HepG2 (cell line): ENCODE measurements around the gene BET1.

Experiments
- MAFF ChIP-seq: IDR thresholded peaks from 2 replicates; pipeline ENCODE4 v1.6.1; 2011; ENCODE audit warnings: low read depth, low read length, improper control_type of control experiment
- NFE2L1 ChIP-seq: sonication (generic); formaldehyde crosslinking; IDR thresholded peaks from 2 replicates; pipeline ENCODE4 v1.4.0; 2020; ENCODE audit warnings: missing genetic modification reagents, mild to moderate bottlenecking, borderline replicate concordance
- PAF1 ChIP-seq: IDR thresholded peaks from 2 replicates; pipeline ENCODE4 v1.6.1; 2016; ENCODE audit warnings: missing genetic modification reagents, missing compliant biosample characterization
- POGZ ChIP-seq: sonication (generic); formaldehyde crosslinking; IDR thresholded peaks from 2 replicates; pipeline ENCODE4 v1.4.0; 2020; ENCODE audit warnings: mild to moderate bottlenecking, missing genetic modification reagents
- REST ChIP-seq, 2 experiments: IDR thresholded peaks; 2 replicates each; pipeline ENCODE4 v1.6.1; 2011 to 2012; ENCODE audit warnings: low read length in 2 of 2, borderline replicate concordance in 1 of 2, low read depth in 1 of 2, mild to moderate bottlenecking in 1 of 2, moderate library complexity in 1 of 2
- STAT6 ChIP-seq: sonication (generic); formaldehyde crosslinking; IDR thresholded peaks from 2 replicates; pipeline ENCODE4 v1.4.0; 2020; ENCODE audit warnings: missing genetic modification reagents, mild to moderate bottlenecking, borderline replicate concordance
- ZNF572 ChIP-seq: sonication (generic); formaldehyde crosslinking; IDR thresholded peaks from 2 replicates; pipeline ENCODE4 v1.5.1; 2020; ENCODE audit warnings: mild to moderate bottlenecking, missing genetic modification reagents
- ZNF841 ChIP-seq: sonication (generic); formaldehyde crosslinking; IDR thresholded peaks from 2 replicates; pipeline ENCODE4 v1.8.1; 2023; ENCODE audit warnings: missing genetic modification reagents, borderline replicate concordance

- no peak for TF ChIP-seq REST (IDR thresholded peaks at IDR 0.05; ENCODE audit: borderline replicate concordance in 1 of 2, low read depth in 1 of 2, low read length in 2 of 2)
- no peak for TF ChIP-seq ZNF572 (CRISPR knock-in tag)
- no peak for TF ChIP-seq NFE2L1
- TF ChIP-seq ZNF841 = no peak
- no peak for TF ChIP-seq PAF1 (CRISPR knock-in tag)
- no peak for TF ChIP-seq STAT6
- no peak for TF ChIP-seq MAFF
- TF ChIP-seq POGZ = no peak
These were observed 2.8 kb downstream of the BET1 start for GRCh38 chr7:94001396-94001795.
